Femur (tissue), 1 donor: ENCODE data around the gene SLC39A10.
"Not testable (repeated sequence)": the region's sequence is repeated elsewhere in the genome, so short reads cannot be mapped to it uniquely, and the experiment has no call there.

Experiments used
- DNase-seq: peaks from one replicate; pipeline ENCODE4 v3.0.0-alpha.2; 2017

The SLC39A10 gene

DNA sequence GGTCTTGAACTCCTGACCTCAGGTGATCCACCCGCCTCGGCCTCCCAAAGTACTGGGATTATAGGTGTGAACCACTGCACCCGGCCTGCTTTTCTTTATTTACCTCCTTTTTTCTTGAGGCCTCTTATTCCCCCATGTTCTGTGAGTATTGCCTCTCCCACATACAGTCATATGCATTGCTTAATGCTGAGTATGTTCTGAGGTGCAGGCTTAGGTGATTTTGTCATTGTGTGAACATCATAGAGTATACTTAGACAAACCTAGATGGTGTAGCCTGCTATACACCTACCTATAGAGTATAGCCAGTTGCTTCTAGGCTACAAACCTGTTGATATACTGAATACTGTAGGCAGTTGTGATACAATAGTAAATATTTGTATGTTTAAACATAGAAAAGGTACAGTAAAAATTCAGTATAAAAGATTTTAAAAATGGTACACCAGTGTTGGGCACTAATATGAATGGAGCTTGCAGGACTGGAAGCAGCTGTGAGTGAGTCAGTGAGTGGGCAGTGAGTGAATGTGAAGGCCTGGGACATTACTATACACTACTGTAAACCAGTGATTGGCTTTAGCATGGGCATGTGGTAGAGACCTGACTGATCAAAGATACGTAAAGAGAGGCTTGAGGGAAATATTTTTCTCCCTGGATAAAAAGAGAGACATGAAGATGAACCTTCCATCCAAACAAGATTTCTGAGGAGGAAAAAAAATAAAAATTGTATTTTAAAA lies 17.6 kb downstream of the SLC39A10 start:
- DNase-seq = no peak

DNA sequence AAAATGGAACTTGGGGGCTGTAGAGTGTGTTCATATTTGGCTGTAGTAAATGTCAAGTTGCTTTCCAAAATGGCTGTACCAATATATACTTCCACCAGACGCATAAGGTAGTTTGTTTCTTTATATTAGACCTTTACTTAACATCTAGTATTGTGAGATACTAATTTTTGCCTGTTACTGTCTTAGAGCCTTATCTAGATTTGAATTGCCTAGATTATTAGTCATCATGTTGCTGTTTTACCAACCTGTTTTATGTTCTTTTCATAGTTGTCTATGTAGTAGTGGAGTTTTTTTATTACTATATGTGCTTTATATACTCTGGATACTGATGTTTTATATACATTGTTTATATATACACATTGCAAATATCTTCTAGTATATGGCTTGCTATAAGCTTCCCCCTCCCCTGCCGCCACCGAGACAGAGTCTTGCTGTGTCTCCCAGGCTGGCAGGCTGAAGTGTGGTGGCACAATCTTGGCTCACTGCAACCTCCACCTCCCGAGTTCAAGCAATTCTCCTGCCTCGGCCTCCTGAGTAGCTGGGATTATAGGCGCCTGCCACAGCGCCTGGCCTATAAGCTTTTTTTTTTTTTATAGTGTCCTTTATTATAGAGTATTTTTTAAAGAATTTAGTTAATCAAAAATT lies 18.9 kb downstream of the SLC39A10 start:
- DNase-seq = no peak

DNA sequence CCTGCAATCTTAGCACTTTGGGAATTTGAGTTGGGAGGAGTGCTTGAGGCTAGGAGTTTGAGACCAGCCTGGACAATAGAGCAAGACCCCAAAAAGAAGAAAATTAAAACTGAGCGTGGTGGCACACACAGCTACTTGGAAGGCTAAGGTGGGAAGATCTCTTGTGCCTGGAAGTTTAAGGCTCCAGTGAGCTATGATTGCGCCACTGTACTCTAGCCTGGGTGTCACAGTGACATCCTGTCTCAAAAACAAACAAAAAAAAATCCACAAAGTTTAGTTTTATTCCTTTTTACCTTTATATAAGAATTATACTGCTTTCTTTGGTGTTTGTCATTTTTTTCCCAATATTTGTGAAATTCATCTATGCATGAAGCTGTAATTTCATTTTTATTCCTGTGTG lies 20.3 kb downstream of the SLC39A10 start:
- no peak for DNase-seq

DNA sequence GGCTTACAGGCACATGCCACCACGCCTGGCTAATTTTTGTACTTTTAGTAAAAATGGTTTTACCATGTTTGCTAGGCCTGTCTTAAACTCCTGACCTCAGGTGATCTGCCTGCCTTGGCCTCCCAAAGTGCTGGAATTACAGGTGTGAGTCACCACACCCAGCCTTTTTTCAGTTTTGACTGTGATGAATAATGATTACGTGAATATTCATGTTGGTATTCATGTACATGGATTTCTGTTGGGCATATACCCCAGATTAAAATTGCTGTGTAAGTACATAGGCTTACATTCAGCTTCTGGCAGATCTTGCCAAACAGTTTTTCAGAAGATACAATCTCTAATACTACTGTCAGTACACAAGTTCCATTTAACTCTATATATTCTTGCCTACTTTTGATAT lies 20.9 kb downstream of the SLC39A10 start:
- DNase-seq = no peak

DNA sequence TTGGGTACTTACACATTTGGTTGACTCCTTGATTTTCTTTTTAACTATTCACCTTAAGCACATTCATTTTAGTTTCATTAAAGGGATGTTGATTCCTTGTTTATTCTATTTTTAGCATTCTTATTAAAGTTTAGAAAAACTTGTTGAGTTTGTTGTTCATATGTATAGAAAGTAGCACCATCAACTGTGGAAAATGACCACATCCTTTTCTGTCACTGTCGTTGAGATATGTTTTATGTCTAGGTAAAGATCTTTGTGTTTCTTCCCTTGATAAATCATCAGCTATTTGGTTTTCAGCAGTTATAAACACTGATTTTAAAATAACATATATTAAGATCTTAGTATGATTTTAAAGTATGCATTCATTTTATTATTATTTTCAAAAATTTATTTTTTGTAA lies 25.1 kb downstream of the SLC39A10 start:
- DNase-seq = no peak

DNA sequence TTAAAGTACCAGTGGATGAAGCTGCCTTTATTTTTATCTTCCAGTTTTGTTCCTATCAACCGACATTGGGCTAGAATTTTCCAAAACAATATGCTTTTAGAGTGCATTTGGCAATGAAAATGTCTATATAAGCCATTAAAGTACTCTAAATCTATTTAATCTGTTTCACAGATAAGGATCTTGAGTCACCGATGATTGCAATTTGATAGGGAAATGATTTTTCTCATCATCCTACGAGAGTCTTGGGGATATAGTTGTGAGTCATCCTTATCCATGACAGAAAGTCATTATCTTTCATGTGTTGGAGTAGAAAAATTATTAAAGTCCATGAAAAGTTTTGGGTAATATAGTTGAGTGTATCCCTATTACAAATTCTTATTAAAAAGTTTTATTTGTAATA lies 26.1 kb downstream of the SLC39A10 start:
- no peak for DNase-seq

DNA sequence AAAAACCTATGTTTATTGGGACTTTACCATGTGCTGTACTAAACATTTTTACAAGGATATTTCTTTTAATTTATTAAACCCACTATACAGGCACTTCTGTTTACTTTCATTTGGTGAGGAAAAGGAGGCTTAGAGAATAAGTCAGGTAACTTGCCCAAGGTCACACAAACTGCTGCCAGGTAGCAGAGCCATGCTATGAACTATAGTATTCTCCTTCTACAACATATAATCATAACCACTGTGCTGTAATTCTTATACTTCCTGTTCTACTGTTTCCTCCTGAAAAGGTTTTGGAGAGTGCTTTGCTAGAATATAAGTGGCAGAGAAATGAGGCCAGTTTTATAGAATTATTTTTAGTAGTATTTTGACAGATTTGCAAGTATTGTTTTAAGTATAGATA lies 29.5 kb downstream of the SLC39A10 start:
- no peak for DNase-seq

DNA sequence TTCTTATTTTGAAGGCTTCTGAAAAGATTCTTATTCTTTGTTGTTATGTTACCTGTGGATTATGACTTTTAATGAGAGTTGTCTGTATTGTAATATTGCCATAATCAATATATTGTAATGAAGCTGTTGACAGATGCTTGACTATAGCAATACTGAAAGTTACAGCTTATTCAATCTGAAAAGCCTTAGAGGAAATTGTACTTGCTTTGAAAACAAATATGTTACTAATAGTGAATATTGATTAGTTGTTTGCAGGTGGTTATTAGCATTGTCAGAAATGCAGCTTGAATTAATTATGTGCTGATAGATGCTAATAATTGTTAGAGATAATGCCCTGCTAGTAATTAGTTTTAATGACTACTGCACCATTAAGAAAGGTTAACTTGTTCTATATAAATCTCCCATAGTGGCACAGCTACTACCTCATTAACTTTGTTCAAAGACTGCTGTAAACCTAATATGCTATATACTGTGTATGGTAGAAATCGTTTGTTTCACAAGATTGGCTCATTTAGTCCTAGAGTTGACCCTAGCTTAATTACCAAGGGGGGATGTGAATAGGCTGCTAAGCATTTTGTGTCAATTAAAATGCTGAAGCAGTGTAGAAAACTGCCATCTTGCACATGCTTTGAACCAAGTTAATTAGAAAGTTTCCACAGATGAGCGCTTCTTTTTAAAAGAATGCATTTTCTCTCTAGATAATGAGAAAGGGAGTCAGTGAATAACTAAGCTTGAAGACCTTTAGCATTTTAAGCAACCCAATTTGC lies 30.5 kb downstream of the SLC39A10 start:
- no peak for DNase-seq

DNA sequence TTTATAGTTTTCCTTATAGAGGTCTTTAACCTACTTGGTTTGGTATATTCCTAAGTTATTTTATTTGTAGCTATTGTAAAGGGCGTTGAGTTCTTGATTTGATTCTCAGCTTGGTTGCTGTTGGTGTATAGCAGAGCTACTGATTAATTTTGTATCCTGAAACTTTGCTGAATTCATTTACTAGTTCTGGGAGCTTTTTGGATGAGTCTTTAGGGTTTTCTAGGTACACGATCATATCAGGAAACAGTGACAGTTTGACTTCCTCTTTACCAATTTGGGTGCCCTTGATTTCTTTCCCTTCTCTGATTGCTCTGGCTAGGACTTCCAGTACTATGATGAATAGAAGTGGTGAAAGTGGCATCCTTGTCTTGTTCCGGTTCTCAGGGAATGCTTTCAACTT lies 35.5 kb downstream of the SLC39A10 start:
- not testable (repeated sequence) for DNase-seq

DNA sequence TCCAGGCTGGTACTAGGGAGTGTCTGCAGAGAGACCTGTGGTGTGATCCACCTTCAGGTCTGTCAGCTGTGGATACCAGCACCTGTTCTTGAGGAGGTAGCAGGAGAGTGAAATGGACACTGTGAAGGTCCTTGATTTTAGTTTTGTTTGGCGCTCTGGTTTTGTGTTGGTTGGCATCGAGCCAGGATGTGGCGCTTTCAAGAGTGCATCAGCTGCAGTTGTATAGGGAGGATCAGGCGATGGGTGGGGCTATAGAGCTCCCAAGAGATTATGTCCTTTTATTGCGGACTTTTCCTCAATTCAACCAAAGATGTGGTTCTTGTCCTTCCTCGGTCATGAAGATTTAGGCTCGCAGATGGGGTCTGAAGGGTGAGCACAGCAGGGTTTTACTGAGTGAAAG lies 37.5 kb downstream of the SLC39A10 start:
- DNase-seq = no peak

DNA sequence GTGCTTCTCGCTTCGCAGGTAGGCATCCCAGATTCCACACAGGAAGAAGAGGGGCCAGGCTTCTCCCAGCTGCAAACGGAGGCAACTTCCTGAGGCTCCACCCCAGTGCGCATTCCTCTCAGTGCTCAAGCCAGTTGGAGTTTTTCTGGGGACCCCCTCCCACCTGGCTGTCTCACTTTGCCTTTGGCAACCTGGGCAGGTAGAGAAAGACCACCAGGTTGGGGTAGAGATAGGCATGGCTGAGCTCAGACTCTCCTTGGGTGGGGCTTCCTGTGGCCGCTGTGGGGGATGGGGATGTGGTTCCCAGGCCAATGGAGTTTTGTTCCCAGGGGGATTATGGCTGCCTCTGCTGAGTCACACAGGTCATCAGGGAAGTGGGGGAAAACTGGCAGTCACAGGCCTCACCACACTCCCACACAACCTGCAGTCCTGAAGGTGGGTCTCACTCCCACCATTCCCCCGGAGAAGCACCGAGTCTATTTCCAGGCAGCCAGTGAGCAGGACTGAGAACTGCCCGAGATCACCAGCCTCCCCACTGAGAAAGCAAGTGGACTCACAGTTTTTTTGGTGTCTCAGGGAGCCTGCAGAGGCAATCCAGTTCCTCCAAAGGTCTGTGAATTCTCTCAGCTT lies 38.1 kb downstream of the SLC39A10 start:
- no peak for DNase-seq

DNA sequence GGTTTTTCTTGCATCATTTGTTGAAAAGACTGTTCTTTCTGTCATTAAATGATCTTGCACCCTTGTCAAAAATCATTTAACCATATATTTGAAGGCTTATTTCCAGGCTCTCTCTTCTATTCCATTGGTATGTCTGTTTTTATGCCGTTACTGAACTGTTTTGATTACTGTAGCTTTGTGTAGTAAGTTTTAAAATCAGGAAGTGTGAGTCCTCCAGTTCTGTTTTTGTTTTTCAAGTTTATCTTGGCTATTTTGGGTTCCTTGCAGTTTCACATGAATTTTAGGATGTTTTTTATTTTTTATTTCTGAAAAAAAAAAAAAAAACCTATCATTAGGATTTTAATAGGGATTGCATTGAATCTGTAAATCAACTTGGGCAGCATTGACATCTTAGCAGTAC lies 39.0 kb downstream of the SLC39A10 start:
- DNase-seq = no peak

DNA sequence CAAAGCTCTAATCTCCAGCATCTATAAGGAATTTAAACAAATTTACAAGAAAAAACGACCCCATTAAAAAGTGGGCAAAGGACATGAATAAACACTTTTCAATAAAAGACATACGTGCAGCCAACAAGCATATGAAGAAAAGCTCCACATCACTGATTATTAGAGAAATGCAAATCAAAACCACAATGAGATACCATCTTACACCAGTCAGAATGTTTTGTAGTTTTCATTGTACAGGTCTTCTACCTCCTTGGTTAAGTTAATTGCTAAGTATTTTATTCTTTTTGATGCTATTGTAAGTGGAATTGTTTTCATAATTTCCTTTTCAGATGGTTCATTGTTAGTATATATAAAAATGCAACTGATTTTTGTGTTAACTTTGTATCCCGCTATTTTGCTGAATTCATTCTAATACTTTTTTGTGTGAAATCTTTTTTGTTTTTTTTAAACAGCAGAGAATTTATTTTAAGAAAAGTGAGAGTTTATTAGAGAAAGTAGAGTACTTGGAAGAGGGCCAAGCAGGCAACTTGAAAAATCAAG lies 40.7 kb downstream of the SLC39A10 start:
- DNase-seq = no peak

DNA sequence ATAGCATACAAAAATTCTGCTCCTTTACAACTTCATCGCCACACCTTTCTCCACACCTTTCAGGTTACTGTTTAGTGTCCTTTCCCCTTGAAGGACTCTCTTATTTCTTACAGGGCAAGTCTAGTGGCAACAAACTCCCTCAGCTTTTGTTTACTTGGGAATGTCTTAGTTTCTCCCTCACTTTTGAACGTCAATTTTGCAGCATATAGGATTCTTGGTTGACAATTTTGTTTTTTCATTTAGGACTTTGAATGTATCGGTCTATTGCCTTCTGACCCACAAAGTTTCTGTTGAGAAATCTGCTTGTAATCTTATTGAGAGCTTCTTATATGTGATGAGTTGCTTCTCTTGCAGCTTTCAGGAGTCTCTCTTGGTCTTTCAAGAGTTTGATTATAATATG lies 43.5 kb downstream of the SLC39A10 start:
- DNase-seq = no peak

DNA sequence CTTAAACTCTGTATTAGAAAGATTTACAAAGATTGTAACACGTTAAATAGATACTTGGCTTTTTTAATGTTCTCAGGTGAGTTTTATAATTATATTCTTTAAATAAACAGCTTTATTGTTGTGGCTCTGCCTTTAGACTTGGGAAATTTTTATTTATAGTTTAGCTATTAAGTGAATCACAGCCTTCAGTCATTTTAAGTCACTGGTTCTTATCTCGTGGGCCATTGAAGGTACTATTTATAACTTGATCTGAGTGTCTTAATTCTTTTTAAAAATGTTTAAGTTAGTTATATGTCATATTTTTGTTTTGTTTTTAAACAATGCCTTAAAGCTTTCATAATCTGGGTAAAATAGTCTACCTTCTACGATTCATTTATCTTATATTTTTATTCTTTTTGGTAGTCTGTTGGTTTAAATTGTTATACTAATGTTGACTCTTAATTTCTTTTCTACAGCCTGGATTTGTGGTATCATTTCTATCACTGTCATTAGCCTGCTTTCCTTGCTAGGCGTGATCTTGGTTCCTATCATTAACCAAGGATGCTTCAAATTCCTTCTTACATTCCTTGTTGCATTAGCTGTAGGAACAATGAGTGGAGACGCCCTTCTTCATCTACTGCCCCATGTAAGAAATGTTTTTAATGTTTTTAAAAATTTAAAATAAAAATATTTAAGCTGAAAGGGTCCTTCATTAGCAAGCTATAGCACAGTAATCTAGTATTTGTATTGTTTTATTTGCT lies 49.3 kb downstream of the SLC39A10 start:
- DNase-seq = no peak

DNA sequence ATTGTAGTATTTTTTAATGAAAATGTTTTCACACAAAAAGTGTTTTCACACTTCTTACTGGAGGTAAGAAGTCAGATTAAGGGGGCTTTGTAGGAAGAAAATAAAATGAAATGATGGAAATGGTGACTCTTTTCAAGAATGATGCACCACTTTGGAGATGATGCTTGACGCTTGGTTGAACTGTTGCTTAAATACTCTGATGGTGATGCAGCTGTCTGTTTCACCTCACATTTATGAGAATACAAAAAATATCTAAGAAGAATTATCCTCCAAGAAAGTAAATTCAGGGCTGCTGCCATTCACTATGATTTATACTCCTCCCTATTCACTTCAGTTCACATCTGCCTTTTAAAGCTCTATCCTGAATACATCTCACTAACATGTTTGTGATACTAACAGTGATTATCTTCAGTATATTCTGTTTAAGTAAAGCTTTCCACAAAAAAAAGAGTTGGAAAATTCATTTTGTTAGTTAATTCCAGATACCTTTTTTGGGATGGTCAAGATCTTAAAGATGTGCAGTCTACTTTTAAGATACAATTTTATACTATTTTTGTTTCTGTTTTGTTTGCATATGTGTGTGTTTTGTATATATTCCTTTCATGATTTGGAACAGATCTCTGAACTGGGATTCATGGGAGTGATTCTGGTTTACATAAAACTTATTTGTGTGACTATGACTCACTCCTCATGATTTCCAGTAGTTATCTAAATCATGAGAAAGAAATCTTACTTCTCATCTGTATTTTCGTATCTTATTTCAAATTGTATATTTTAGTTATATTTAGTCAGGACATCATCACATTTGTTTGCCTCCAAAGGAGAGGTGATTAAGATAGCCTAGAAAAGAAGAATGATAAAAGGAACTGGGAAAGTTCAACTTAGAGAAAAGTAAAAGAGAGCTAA lies 53.1 kb downstream of the SLC39A10 start:
- no peak for DNase-seq

DNA sequence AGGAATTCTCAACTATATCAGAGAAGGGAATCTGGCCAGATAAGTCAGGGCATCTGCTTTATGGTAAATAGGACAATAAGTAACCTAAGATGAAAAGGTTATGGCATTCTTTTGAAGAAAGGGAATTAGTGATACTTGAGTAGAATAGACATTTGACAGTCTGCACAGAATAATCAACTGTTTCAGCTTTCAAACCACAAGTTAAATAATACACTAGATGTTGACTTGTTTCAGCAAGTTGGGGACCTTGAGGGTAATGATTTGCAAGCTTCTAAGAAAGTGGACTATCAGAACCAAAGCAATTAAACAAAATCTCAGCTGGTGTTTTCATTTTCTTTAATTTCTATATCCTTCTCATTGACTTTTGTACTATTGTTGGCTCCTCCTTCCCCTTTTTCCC lies 54.5 kb downstream of the SLC39A10 start:
- DNase-seq = no peak

DNA sequence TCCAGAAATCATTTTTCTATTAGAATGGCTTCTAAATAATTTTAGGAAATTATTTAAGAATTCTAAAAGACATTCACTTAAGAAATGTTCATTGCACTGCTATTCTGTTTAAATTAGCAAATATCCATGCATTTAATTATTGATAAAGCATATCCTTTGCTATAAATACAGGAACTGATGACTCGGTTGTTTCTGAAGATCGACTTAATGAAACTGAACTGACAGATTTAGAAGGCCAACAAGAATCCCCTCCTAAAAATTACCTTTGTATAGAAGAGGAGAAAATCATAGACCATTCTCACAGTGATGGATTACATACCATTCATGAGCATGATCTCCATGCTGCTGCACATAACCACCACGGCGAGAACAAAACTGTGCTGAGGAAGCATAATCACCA lies 59.4 kb downstream of the SLC39A10 start:
- no peak for DNase-seq

DNA sequence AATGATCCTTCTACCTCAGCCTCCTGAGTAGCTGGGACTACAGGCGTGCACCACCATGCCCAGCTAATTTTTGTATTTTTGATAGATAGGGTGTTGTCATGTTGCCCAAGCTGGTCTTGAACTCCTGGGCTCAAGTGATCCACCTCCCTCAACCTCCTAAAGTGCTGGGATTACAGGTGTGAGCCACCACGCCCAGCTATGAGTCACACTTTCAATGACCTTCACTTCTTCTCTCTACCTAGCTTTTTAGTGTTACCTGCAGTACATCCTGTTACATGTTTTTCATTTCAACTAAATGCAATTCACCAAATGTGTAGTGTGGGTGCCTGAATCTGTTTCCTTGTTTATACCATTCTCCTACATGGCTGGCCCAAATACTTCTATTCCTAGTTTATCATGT lies 64.0 kb downstream of the SLC39A10 start:
- no peak for DNase-seq

DNA sequence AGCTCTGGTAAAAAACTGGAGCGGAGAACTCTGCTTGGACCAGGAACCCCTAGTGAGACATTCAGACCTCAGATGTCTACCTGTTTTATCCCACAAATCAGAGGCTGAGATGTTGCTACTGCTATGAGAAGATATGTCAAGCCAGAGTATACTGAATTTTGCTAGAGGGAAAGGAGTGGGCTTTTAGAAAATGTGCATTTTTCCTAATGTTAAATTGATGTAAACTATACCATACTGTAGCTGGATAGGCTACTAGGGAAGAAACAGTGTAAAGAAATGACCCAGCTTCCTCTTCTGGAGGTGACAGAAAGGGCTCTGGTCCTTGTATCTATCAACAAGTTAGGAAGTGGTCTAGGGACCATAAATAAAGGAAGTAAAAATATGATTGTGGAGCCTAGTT lies 65.0 kb downstream of the SLC39A10 start:
- no peak for DNase-seq

DNA sequence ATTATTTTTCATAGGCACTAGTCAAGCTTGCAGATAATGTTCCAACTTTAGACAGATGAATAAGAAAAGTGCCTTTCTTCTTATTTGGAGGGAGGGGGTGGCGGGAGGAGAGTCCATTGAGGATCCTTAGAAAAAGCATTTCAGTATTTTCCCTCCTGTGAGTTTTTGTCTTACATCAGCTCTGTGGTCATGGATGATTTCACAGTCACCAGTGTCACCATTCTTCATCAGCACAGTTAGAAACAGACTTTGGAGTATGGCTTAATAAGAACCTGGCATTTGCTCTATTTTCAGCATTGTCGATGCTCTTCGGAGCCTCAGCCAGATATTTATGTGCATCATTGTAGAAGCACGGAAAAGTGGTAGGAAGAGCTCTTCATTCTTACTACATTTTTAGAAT lies 70.1 kb downstream of the SLC39A10 start:
- DNase-seq = no peak

DNA sequence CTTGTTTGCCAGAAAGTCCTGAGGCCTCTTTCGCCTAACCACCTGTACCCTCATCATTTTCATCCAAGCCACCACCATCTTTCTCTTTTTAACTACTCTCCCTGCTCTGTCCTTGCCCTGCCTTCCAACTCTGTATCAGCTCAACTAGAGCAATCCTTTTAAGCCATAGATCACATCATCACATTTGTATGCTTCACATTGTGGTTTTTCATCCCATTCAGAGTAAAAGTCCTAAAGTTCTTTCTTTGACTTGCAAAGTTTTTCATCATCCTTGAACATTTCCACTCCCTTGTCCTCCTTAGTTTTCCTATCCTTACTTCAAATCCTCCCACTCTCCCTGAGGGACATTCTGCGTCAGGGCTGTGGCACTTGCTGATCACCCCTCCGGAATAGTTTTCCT lies 73.9 kb downstream of the SLC39A10 start:
- DNase-seq = no peak
